ENCODE data around the gene TLE4.

The TLE4 gene

GRCh38 chr9:79695531-79696175 lies 123.9 kb downstream of the TLE4 start:
- H3K27ac ChIP-seq (ENCODE audit: low read length) = no peak overlapping the region
- H3K4me3 ChIP-seq (ENCODE audit: low read length) = no peak overlapping the region
- H3K4me1 ChIP-seq (ENCODE audit: low read length) = no peaks in the 10 kb centered on the region
- no peak overlapping the region for H3K9ac ChIP-seq (ENCODE audit: low read length)
- no peaks in the 10 kb centered on the region for H4K20me1 ChIP-seq (ENCODE audit: insufficient read depth, low read length)
- no peak for TF ChIP-seq CTCF (IDR thresholded peaks at IDR 0.05; ENCODE audit: low read length)
- H3K4me2 ChIP-seq (ENCODE audit: low read depth, low read length) = no peak overlapping the region
- H3K36me3 ChIP-seq (replicated peaks; ENCODE audit: insufficient read depth, low read length) = no peaks in the 10 kb centered on the region
- no peaks in the 10 kb centered on the region for H3K27me3 ChIP-seq (replicated peaks; ENCODE audit: insufficient read depth, low read length)
- no peaks in the 10 kb centered on the region for H3K9me2 ChIP-seq (replicated peaks; ENCODE audit: insufficient read depth, low read length)
- H2AFZ ChIP-seq (ENCODE audit: low read length) = no peak overlapping the region
- H3K9me3 ChIP-seq (replicated peaks; ENCODE audit: insufficient read depth, low read length) = no peaks in the 10 kb centered on the region
- no peaks in the 10 kb centered on the region for H3F3A ChIP-seq (ENCODE audit: insufficient read depth, low read length)
- no peaks in the 10 kb centered on the region for H3K79me2 ChIP-seq (ENCODE audit: low read length)
- no peak for DNase-seq

GRCh38 chr9:79698967-79699366 lies 127.2 kb downstream of the TLE4 start:
- Histone ChIP-seq H3K4me1 (ENCODE audit: low read length) (no peaks in the 10 kb centered on the region), H3K4me2 (ENCODE audit: low read depth, low read length) (no peak overlapping the region), H3K27me3 (replicated peaks; ENCODE audit: insufficient read depth, low read length) (no peaks in the 10 kb centered on the region), H3K79me2 (ENCODE audit: low read length) (no peaks in the 10 kb centered on the region), H3K27ac (ENCODE audit: low read length) (no peak overlapping the region), H3K36me3 (replicated peaks; ENCODE audit: insufficient read depth, low read length) (no peaks in the 10 kb centered on the region), H2AFZ (ENCODE audit: low read length) (no peak overlapping the region), H4K20me1 (ENCODE audit: insufficient read depth, low read length) (no peaks in the 10 kb centered on the region), H3K4me3 (ENCODE audit: low read length) (no peak overlapping the region), H3K9me3 (replicated peaks; ENCODE audit: insufficient read depth, low read length) (no peaks in the 10 kb centered on the region), H3K9me2 (replicated peaks; ENCODE audit: insufficient read depth, low read length) (no peaks in the 10 kb centered on the region), H3K9ac (ENCODE audit: low read length) (no peak overlapping the region), H3F3A (ENCODE audit: insufficient read depth, low read length) (no peaks in the 10 kb centered on the region)
- TF ChIP-seq CTCF (IDR thresholded peaks at IDR 0.05; ENCODE audit: low read length) = no peak
- no peak for TF ChIP-seq EZH2phosphoT487 (IDR thresholded peaks at IDR 0.05; ENCODE audit: low read length)
- DNase-seq = no peak

- H2AFZ ChIP-seq (ENCODE audit: low read length) = no peak overlapping the region
- H3K27me3 ChIP-seq (replicated peaks; ENCODE audit: insufficient read depth, low read length) = no peaks in the 10 kb centered on the region
- no peaks in the 10 kb centered on the region for H3K4me1 ChIP-seq (ENCODE audit: low read length)
- no peaks in the 10 kb centered on the region for H3K36me3 ChIP-seq (replicated peaks; ENCODE audit: insufficient read depth, low read length)
- no peaks in the 10 kb centered on the region for H3K9me2 ChIP-seq (replicated peaks; ENCODE audit: insufficient read depth, low read length)
- no peaks in the 10 kb centered on the region for H3K79me2 ChIP-seq (ENCODE audit: low read length)
- no peak overlapping the region for H3K4me3 ChIP-seq (ENCODE audit: low read length)
- H3K9me3 ChIP-seq (replicated peaks; ENCODE audit: insufficient read depth, low read length) = no peaks in the 10 kb centered on the region
- no peak for DNase-seq
- H3K27ac ChIP-seq (ENCODE audit: low read length) = no peak overlapping the region
- H4K20me1 ChIP-seq (ENCODE audit: insufficient read depth, low read length) = no peaks in the 10 kb centered on the region
- no peaks in the 10 kb centered on the region for H3F3A ChIP-seq (ENCODE audit: insufficient read depth, low read length)
- no peak overlapping the region for H3K9ac ChIP-seq (ENCODE audit: low read length)
- TF ChIP-seq EZH2phosphoT487 (IDR thresholded peaks at IDR 0.05; ENCODE audit: low read length) (no peak), EZH2 (optimal IDR thresholded peaks at IDR 0.05; ENCODE audit: low read depth, low read length) (no peak), CTCF (IDR thresholded peaks at IDR 0.05; ENCODE audit: low read length) (no peak)
- no peak overlapping the region for H3K4me2 ChIP-seq (ENCODE audit: low read depth, low read length)
Measured at GRCh38 chr9:79699479-79699878, 127.7 kb downstream of the TLE4 start.
